ENCODE data around the gene KCNB1. TPM values are rescaled to one million over a fixed set of nuclear protein-coding genes. Genes with fewer than 3 reads are reported as not detected.

Gene KCNB1
- total RNA-seq, 1 experiment from 2014 or later, result 0.09 TPM

DNA sequence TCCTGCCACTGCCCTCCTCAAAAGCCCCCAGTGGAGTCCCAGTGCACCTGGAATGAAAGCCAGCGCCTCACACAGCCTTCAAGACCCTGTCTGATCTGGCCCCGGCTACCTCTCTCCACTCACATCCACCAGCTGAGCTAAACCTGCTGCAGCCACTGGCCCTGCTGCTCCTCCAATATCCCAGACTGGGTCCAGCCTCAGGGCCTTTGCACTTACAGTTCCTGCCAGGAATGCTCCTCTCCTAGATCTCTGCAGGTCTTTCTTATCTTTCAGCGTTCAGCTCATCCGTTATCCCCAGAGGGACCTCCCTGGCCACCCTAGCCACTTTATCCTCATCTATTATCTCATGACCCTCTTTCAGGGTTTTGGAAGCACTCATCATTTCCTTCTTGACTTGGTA, 68.8 kb downstream of the KCNB1 start:
- no peaks in the 10 kb centered on the region for H3K9me3 ChIP-seq
- H3K4me1 ChIP-seq, result peaks cover 6% of the 10 kb centered on the region
- ChIA-PET POLR2A (interaction anchor here (0.6 kb wide), 1 partner anchor 378 kb away, joined by 5 read pairs; no protein-coding TSS in a partner anchor), CTCF (interaction anchor here (0.8 kb wide), 1 partner anchor 128 kb away, joined by 3 read pairs; no protein-coding TSS in a partner anchor)
- Mint-ChIP-seq H3K4me1 (ENCODE audit: low read depth, unreplicated experiment) (peaks cover 3% of the 10 kb centered on the region), H3K4me3 (ENCODE audit: unreplicated experiment) (no peak overlapping the region), H3K9me3 (ENCODE audit: unreplicated experiment) (no peaks in the 10 kb centered on the region), H3K36me3 (ENCODE audit: insufficient read depth, unreplicated experiment) (no peaks in the 10 kb centered on the region), H3K27ac (ENCODE audit: unreplicated experiment) (no peak overlapping the region), H3K27me3 (ENCODE audit: insufficient read depth, unreplicated experiment) (peaks cover 7% of the 10 kb centered on the region)
- no TSS peak for BruUV-seq (replicated peaks)
- TF ChIP-seq, protein P1, sequence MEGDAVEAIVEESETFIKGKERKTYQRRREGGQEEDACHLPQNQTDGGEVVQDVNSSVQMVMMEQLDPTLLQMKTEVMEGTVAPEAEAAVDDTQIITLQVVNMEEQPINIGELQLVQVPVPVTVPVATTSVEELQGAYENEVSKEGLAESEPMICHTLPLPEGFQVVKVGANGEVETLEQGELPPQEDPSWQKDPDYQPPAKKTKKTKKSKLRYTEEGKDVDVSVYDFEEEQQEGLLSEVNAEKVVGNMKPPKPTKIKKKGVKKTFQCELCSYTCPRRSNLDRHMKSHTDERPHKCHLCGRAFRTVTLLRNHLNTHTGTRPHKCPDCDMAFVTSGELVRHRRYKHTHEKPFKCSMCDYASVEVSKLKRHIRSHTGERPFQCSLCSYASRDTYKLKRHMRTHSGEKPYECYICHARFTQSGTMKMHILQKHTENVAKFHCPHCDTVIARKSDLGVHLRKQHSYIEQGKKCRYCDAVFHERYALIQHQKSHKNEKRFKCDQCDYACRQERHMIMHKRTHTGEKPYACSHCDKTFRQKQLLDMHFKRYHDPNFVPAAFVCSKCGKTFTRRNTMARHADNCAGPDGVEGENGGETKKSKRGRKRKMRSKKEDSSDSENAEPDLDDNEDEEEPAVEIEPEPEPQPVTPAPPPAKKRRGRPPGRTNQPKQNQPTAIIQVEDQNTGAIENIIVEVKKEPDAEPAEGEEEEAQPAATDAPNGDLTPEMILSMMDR (IDR thresholded peaks at IDR 0.05; ENCODE audit: insufficient read depth in 1 of 2, low read depth in 1 of 2, low read length in 1 of 2, severe bottlenecking in 1 of 2, unreplicated experiment in 1 of 2), result no peak
- H3K27me3 ChIP-seq (replicated peaks; ENCODE audit: control insufficient read depth, insufficient read depth, low read length), result no peaks in the 10 kb centered on the region
- no peak overlapping the region for H3K4me3 ChIP-seq (ENCODE audit: low read depth, low read length)
- DNase-seq, result no peak
- no peaks in the 10 kb centered on the region for H3K36me3 ChIP-seq (ENCODE audit: control insufficient read depth, insufficient read depth, low read length)
- intact Hi-C loops (cut with micrococcal nuclease; ENCODE audit: unreplicated experiment), result no loop called here

DNA sequence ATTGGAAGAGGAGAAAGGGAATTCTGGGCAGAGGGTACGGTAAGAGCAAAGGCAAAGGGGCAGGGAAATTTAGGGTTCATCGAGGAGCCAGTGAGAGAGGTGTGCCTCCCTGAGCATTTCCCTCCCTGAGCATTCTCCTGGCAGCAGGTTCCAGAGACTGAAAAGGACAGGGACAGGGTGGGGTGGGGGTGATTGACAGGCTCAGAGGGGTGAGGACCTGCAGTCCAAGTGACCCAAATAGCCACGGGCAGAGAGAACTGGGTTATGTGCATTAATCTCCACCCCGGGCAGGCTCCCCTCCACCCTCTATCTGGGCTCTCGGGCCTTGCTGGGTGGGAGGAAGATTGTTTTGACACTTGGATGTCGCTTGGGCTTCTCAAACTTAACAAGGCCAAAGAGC, 69.5 kb downstream of the KCNB1 start:
- TF ChIP-seq, protein P1 (IDR thresholded peaks at IDR 0.05; ENCODE audit: insufficient read depth in 1 of 2, low read depth in 1 of 2, low read length in 1 of 2, severe bottlenecking in 1 of 2, unreplicated experiment in 1 of 2), result no peak
- peaks cover 7% of the 10 kb centered on the region for H3K27me3 Mint-ChIP-seq (ENCODE audit: insufficient read depth, unreplicated experiment)
- H3K9me3 Mint-ChIP-seq (ENCODE audit: unreplicated experiment), result no peaks in the 10 kb centered on the region
- H3K27me3 ChIP-seq (replicated peaks; ENCODE audit: control insufficient read depth, insufficient read depth, low read length), result no peaks in the 10 kb centered on the region
- ChIA-PET CTCF (no interaction called here), POLR2A (no interaction called here)
- no peak overlapping the region for H3K27ac Mint-ChIP-seq (ENCODE audit: unreplicated experiment)
- H3K4me3 Mint-ChIP-seq (ENCODE audit: unreplicated experiment), result no peak overlapping the region
- no peak for DNase-seq
- no peak overlapping the region for H3K4me3 ChIP-seq (ENCODE audit: low read depth, low read length)
- H3K36me3 Mint-ChIP-seq (ENCODE audit: insufficient read depth, unreplicated experiment), result no peaks in the 10 kb centered on the region
- H3K36me3 ChIP-seq (ENCODE audit: control insufficient read depth, insufficient read depth, low read length), result no peaks in the 10 kb centered on the region
- no peaks in the 10 kb centered on the region for H3K4me1 Mint-ChIP-seq (ENCODE audit: low read depth, unreplicated experiment)
- BruUV-seq (replicated peaks), result no TSS peak
- no peaks in the 10 kb centered on the region for H3K9me3 ChIP-seq
- no peaks in the 10 kb centered on the region; the same call in none of the 2 replicates for H3K4me1 ChIP-seq
- intact Hi-C loops (cut with micrococcal nuclease; ENCODE audit: unreplicated experiment), result no loop called here

DNA sequence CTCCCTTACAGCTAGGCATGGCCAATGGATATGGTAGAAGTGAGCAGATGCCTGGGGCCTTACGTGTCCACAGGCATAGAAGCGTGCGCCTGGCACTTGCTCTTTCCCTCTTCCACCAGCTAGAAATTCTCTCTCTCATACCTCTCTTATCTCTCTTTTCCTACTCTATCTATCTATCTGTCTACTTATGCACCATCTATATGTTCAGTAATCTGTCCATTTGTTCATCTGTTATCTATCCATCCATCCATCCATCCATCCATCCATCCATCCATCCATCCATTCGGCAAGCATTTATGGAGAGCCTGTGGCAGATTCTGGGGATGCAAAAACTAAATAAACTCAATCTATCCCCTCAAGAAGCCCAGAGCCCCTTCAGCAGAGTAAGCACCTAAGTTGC, 70.2 kb downstream of the KCNB1 start:
- Mint-ChIP-seq H3K27me3 (ENCODE audit: insufficient read depth, unreplicated experiment) (peaks cover 7% of the 10 kb centered on the region), H3K36me3 (ENCODE audit: insufficient read depth, unreplicated experiment) (no peaks in the 10 kb centered on the region), H3K27ac (ENCODE audit: unreplicated experiment) (no peak overlapping the region), H3K4me3 (ENCODE audit: unreplicated experiment) (no peak overlapping the region), H3K4me1 (ENCODE audit: low read depth, unreplicated experiment) (no peaks in the 10 kb centered on the region), H3K9me3 (ENCODE audit: unreplicated experiment) (no peaks in the 10 kb centered on the region)
- no peaks in the 10 kb centered on the region for H3K27me3 ChIP-seq (replicated peaks; ENCODE audit: control insufficient read depth, insufficient read depth, low read length)
- H3K36me3 ChIP-seq (ENCODE audit: control insufficient read depth, insufficient read depth, low read length), result no peaks in the 10 kb centered on the region
- TF ChIP-seq, protein P1 (IDR thresholded peaks at IDR 0.05; ENCODE audit: insufficient read depth in 1 of 2, low read depth in 1 of 2, low read length in 1 of 2, severe bottlenecking in 1 of 2, unreplicated experiment in 1 of 2), result no peak
- H3K9me3 ChIP-seq, result no peaks in the 10 kb centered on the region
- DNase-seq, result no peak
- H3K4me1 ChIP-seq, result no peaks in the 10 kb centered on the region
- BruUV-seq (replicated peaks), result no TSS peak
- CTCF ChIA-PET, result interaction anchor here (1.2 kb wide), 1 partner anchor 72 kb away, joined by 4 read pairs; no protein-coding TSS in a partner anchor
- POLR2A ChIA-PET, result no interaction called here
- intact Hi-C loops (cut with micrococcal nuclease; ENCODE audit: unreplicated experiment), result no loop called here
- no peak overlapping the region for H3K4me3 ChIP-seq (ENCODE audit: low read depth, low read length)

Data from Caco-2 (cell line).